GM12878 (cell line): ENCODE results near the gene TUBB. TPM values are rescaled to one million over a fixed set of nuclear protein-coding genes. Genes with fewer than 3 reads are reported as not detected.

Source experiments
- ATAC-seq: fragments of 200-7000 bp; cut with Tn5 transposase; 3 replicates; pipeline ENCODE4 v1.9.1; 2020; ENCODE audit warnings: mild to moderate bottlenecking, moderate library complexity
- BruUV-seq: library from RNA; stranded (reverse); fragments of 400-500 nt; replicated peaks from 2 replicates; lab custom pipeline; 2021; lab: Mats Ljungman, UMichigan
- CTCF ChIA-PET: fragments of 300-600 bp; sonication (Branson Sonifier 250); formaldehyde crosslinking; extraction: SDS; loops from one replicate; lab custom pipeline; 2021; ENCODE audit warnings: inconsistent platforms; lab: Yijun Ruan, JAX
- POLR2A ChIA-PET: fragments of 350-600 bp; formaldehyde crosslinking; extraction: SDS; loops from one replicate; lab custom pipeline; 2021; ENCODE audit warnings: inconsistent platforms; lab: Charles Lee
- RAD21 ChIA-PET: fragments of 300-600 bp; sonication (Branson Sonifier 250); formaldehyde crosslinking; loops from one replicate; lab custom pipeline; 2023; ENCODE audit warnings: antibody characterized with exemption; ENCODE audit not compliant: unreplicated experiment; lab: Charles Lee
- SMC1A ChIA-PET: fragments of 300-600 bp; sonication (Branson Sonifier 250); formaldehyde crosslinking; loops from one replicate; lab custom pipeline; 2023; ENCODE audit not compliant: unreplicated experiment, uncharacterized antibody; lab: Charles Lee
- DNase-seq: peaks from one replicate; pipeline ENCODE4 v3.0.0-alpha.2; 2011; ENCODE audit warnings: low read depth, low spot score
- FAIRE-seq: peaks from 3 replicates; lab custom pipeline; 2011; peaks lifted over from hg19 to GRCh38; lab: Jason Lieb, UNC
- H2AFZ ChIP-seq: 2 replicates; pipeline ENCODE4 v1.6.0; 2011; ENCODE audit warnings: low read depth, low read length, control low read depth; ENCODE audit not compliant: control insufficient read depth
- H3K27ac ChIP-seq: 2 replicates; pipeline ENCODE4 v1.5.1; 2011; ENCODE audit warnings: control low read depth; ENCODE audit not compliant: control insufficient read depth, insufficient read depth
- H3K27me3 ChIP-seq, 2 experiments: replicated peaks in 1 of 2; 2 replicates each; pipeline versions ENCODE4 v1.6.0 to v1.6.1; 2011; ENCODE audit warnings: low read length in 1 of 2; ENCODE audit not compliant: control insufficient read depth in 2 of 2, insufficient read depth in 2 of 2
- H3K36me3 ChIP-seq, 2 experiments: 2 replicates each; pipeline ENCODE4 v1.5.1; 2011; ENCODE audit warnings: low read length in 1 of 2; ENCODE audit not compliant: control insufficient read depth in 2 of 2, insufficient read depth in 2 of 2
- H3K4me1 ChIP-seq: 2 replicates; pipeline ENCODE4 v1.6.1; 2011; ENCODE audit warnings: mild to moderate bottlenecking, low read length, moderate library complexity, mixed read lengths; ENCODE audit not compliant: control insufficient read depth, insufficient read depth
- H3K4me2 ChIP-seq: 2 replicates; pipeline ENCODE4 v1.6.0; 2011; ENCODE audit warnings: control low read depth; ENCODE audit not compliant: control insufficient read depth, insufficient read depth
- H3K4me3 ChIP-seq: fragments of 200-600 bp; sonication (generic); 2 replicates; pipeline ENCODE4 v1.5.1; 2016
- H3K79me2 ChIP-seq: 2 replicates; pipeline ENCODE4 v1.6.0; 2011; ENCODE audit warnings: low read length; ENCODE audit not compliant: control insufficient read depth, insufficient read depth
- H3K9ac ChIP-seq: 2 replicates; pipeline ENCODE4 v1.8.0; 2011; ENCODE audit warnings: low read length, control low read depth, mixed read lengths; ENCODE audit not compliant: control insufficient read depth, insufficient read depth
- H3K9me3 ChIP-seq: replicated peaks from 3 replicates; pipeline ENCODE4 v1.5.1; 2011; ENCODE audit warnings: mild to moderate bottlenecking, low read length; ENCODE audit not compliant: control insufficient read depth, insufficient read depth
- H4K20me1 ChIP-seq: 2 replicates; pipeline ENCODE4 v1.6.0; 2011; ENCODE audit not compliant: control insufficient read depth, insufficient read depth
- BMI1 ChIP-seq: fragments of 450-650 bp; IDR thresholded peaks from 2 replicates; pipeline ENCODE4 v1.6.1; 2016; ENCODE audit warnings: mild to moderate bottlenecking, moderate library complexity, borderline replicate concordance
- CHD2 ChIP-seq: IDR thresholded peaks from 2 replicates; pipeline ENCODE4 v1.6.1; 2011; ENCODE audit warnings: low read depth, low read length, improper control_type of control experiment, borderline replicate concordance
- JUNB ChIP-seq: IDR thresholded peaks from 2 replicates; pipeline ENCODE4 v1.6.1; 2016; ENCODE audit warnings: antibody characterized with exemption, mild to moderate bottlenecking
- KLF5 ChIP-seq: fragments of 450-650 bp; IDR thresholded peaks from 2 replicates; pipeline ENCODE4 v1.6.1; 2014; ENCODE audit warnings: mild to moderate bottlenecking; ENCODE audit not compliant: partially characterized antibody
- PAX5 ChIP-seq: IDR thresholded peaks from 2 replicates; pipeline ENCODE4 v1.6.1; 2011; ENCODE audit warnings: low read depth, low read length, borderline replicate concordance
- RBBP5 ChIP-seq: fragments of 200-600 bp; sonication (generic); conservative IDR thresholded peaks from 2 replicates; pipeline ENCODE4 v1.6.1; 2016
- TCF12 ChIP-seq: IDR thresholded peaks from 2 replicates; pipeline ENCODE4 v1.6.1; 2011; ENCODE audit warnings: low read depth, mild to moderate bottlenecking, low read length
- WGBS: methylation state at CpG from one replicate; pipeline ENCODE4 v1.1.6; 2016; ENCODE audit warnings: low lambda C conversion rate; ENCODE audit not compliant: insufficient replicate concordance, insufficient coverage; ENCODE audit errors: missing lambda C conversion rate; 5-methylcytosine and 5-hydroxymethylcytosine counted together
- in situ Hi-C: fragments of 300-500 bp; cut with MboI; formaldehyde crosslinking; loops from 9 replicates; pipeline ENCODE4 v1.14.3; 2018; ENCODE audit warnings: mixed read lengths
- intact Hi-C: fragments of 100-400 bp; cut with micrococcal nuclease; formaldehyde crosslinking; loops from one replicate; pipeline ENCODE4 v1.14.2; 2022; ENCODE audit not compliant: unreplicated experiment
- polyA plus RNA-seq, 11 experiments: library from polyadenylated mRNA; depleted of rRNA in 4 of 11; unstranded in 6 of 11; stranded (reverse) in 5 of 11; fragments of >200 nt; fragmentation: Nextera tagmentation in 4 of 11; fragmentation: Illumina TruSeq in 1 of 11; extraction: Ambion mirVana in 4 of 11; extraction: Trizol in 1 of 11; gene quantifications; 1 replicate in 1 of 11; 2 replicates in 10 of 11; pipeline versions ENCODE4 v1.2.1 to v1.2.3, GENCODE V29; 2011 to 2016; ENCODE audit warnings: inconsistent platforms in 2 of 11, missing spikeins in 2 of 11, low read depth in 1 of 11
- total RNA-seq, 4 experiments: library from RNA; depleted of rRNA in 3 of 4; stranded (reverse); fragments of >200 nt in 3 of 4; fragmentation: Illumina TruSeq in 1 of 4; extraction: Trizol in 1 of 4; gene quantifications; 2 replicates each; pipeline versions ENCODE4 v1.2.1 to v1.2.3, GENCODE V29; 2013 to 2021

TUBB gene
- total and polyA plus RNA-seq, 10 of the 15 experiments (the other 5 are each of a cell fraction or from before 2014, with no cell fraction given), result 1,039 to 3,052 (median 1,656) TPM

GRCh38 chr6:30719356-30719755, 796 bp upstream of the TUBB start:
- peak overlapping the region; percentile 62 for H3K9ac ChIP-seq
- H3K4me3 ChIP-seq, result peak overlapping the region; percentile 83
- H2AFZ ChIP-seq, result peak overlapping the region; percentile 81
- H3K27me3 ChIP-seq, result no peaks in the 10 kb centered on the region
- no peaks in the 10 kb centered on the region for H3K9me3 ChIP-seq
- ATAC-seq (no peak), DNase-seq (no peak), FAIRE-seq (peak; percentile 69)
- RAD21 ChIA-PET, result interaction anchor here (1.5 to 11.2 kb wide), 4 partner anchors 29 to 194 kb away, joined by 5 to 209 read pairs (median 60); partner anchors contain the start of gene NRM
- POLR2A ChIA-PET, result interaction anchor here (0.9 to 11.6 kb wide), 8 partner anchors 16 to 191 kb away, joined by 3 to 200 read pairs (median 6); partner anchors contain the start of genes MRPS18B and NRM
- BruUV-seq, result no TSS peak
- H3K79me2 ChIP-seq, result peaks cover 78% of the 10 kb centered on the region
- H3K36me3 ChIP-seq, result peaks cover 10 to 14% of the 10 kb centered on the region in 2 experiments
- peak overlapping the region; percentile 92 for H3K27ac ChIP-seq
- peaks cover 19% of the 10 kb centered on the region for H3K4me1 ChIP-seq
- intact Hi-C loops (no loop called here), in situ Hi-C loops (loop anchor here (5.0 kb wide), 2 partner anchors 37 to 102 kb away; partner anchors contain the start of genes MRPS18B and PPP1R10)
- CTCF ChIA-PET, result interaction anchor here (0.7 to 22.7 kb wide), 6 partner anchors 9 to 238 kb away, joined by 3 to 487 read pairs (median 4); partner anchors contain the start of gene NRM
- SMC1A ChIA-PET, result interaction anchor here (0.7 to 17.7 kb wide), 8 partner anchors 12 to 104 kb away, joined by 3 to 265 read pairs (median 4); partner anchors contain the start of gene NRM
- no peak for TF ChIP-seq KLF5
- no peak for TF ChIP-seq RBBP5
- TF ChIP-seq BMI1, result no peak
- no peak for TF ChIP-seq CHD2
- no peak for TF ChIP-seq JUNB
- no peak for TF ChIP-seq PAX5
- TF ChIP-seq TCF12, result 0 out of 2 replicates have a peak, but pooled peaks have one; percentile 24
- H4K20me1 ChIP-seq, result peaks cover 6% of the 10 kb centered on the region; the same call in 1 of the 2 replicates
- under 1% methylated on average over 8 of the region's 8 CpGs for WGBS
- H3K4me2 ChIP-seq, result peak overlapping the region; percentile 38
